A549 (cell line): ENCODE measurements around the gene TMEM9. TPM values are rescaled to one million over a fixed set of nuclear protein-coding genes. Genes with fewer than 3 reads are reported as not detected.

Experiments used
- ATAC-seq, 2 experiments: fragments of 200-7000 bp in 1 of 2; fragments of >200 bp in 1 of 2; cut with Nextera tagmentation in 1 of 2; cut with Tn5 transposase in 1 of 2; 3 replicates each; pipeline versions ENCODE4 v1.8.0 to v1.9.1; 2018 to 2020; ENCODE audit warnings: mild to moderate bottlenecking in 1 of 2, moderate library complexity in 1 of 2
- CTCF ChIA-PET: fragments of 300-600 bp; sonication (Branson Sonifier 250); formaldehyde crosslinking; extraction: SDS; loops from one replicate; lab custom pipeline; 2021; ENCODE audit warnings: antibody characterized with exemption, inconsistent platforms; lab: Yijun Ruan, JAX
- POLR2A ChIA-PET: fragments of 350-600 bp; formaldehyde crosslinking; extraction: SDS; loops from one replicate; lab custom pipeline; 2021; ENCODE audit warnings: antibody characterized with exemption, inconsistent platforms; lab: Yijun Ruan, JAX
- DNase-seq, 2 experiments: peaks; one replicate each; pipeline versions ENCODE4 v3.0.0 to v3.0.0-alpha.2; 2011 to 2016; ENCODE audit warnings: low read depth in 1 of 2, low spot score in 1 of 2
- FAIRE-seq: peaks from 2 replicates; lab custom pipeline; 2011; peaks lifted over from hg19 to GRCh38; lab: Jason Lieb, UNC
- H3K27ac ChIP-seq, 2 experiments: fragments of >200 bp; sonication (Bioruptor Twin); formaldehyde crosslinking; 3 replicates each; pipeline ENCODE4 v1.5.1; 2016 to 2017
- H3K4me1 ChIP-seq: fragments of >200 bp; sonication (Bioruptor Twin); formaldehyde crosslinking; 3 replicates; pipeline ENCODE4 v1.6.1; 2016
- H3K4me2 ChIP-seq: fragments of >200 bp; sonication (Bioruptor Twin); formaldehyde crosslinking; 3 replicates; pipeline ENCODE4 v1.6.1; 2016
- H3K4me3 ChIP-seq: fragments of >200 bp; sonication (Bioruptor Twin); formaldehyde crosslinking; 3 replicates; pipeline ENCODE4 v1.5.1; 2016
- H3K9me3 ChIP-seq: fragments of >200 bp; sonication (Bioruptor Twin); formaldehyde crosslinking; 3 replicates; pipeline ENCODE4 v1.6.1; 2016
- CEBPB ChIP-seq, 2 experiments: fragments of >200 bp in 1 of 2; sonication (Bioruptor Twin) in 1 of 2; formaldehyde crosslinking in 1 of 2; IDR thresholded peaks; 2 replicates each; pipeline ENCODE4 v1.6.1; 2012 to 2016
- CHD4 ChIP-seq: fragments of 200-600 bp; sonication (generic); IDR thresholded peaks from 2 replicates; pipeline ENCODE4 v1.6.1; 2016; ENCODE audit warnings: antibody characterized with exemption, mild to moderate bottlenecking, borderline replicate concordance
- ESRRA ChIP-seq: fragments of 150-350 bp; IDR thresholded peaks from 2 replicates; pipeline ENCODE4 v1.6.1; 2014; ENCODE audit warnings: mild to moderate bottlenecking, low read length, borderline replicate concordance
- FOSB ChIP-seq: fragments of 250-450 bp; sonication (Bioruptor Pico); IDR thresholded peaks from 2 replicates; pipeline ENCODE4 v1.5.0; 2020; ENCODE audit warnings: mild to moderate bottlenecking, moderate library complexity
- FOXS1 ChIP-seq: fragments of 250-450 bp; sonication (Bioruptor Pico); IDR thresholded peaks from 2 replicates; pipeline ENCODE4 v1.5.0; 2020; ENCODE audit warnings: mild to moderate bottlenecking, moderate library complexity
- HDAC2 ChIP-seq: fragments of 200-600 bp; sonication (generic); IDR thresholded peaks from 2 replicates; pipeline ENCODE4 v1.6.1; 2016
- HEYL ChIP-seq: fragments of 250-450 bp; sonication (Bioruptor Pico); IDR thresholded peaks from 2 replicates; pipeline ENCODE4 v1.8.0; 2021; ENCODE audit warnings: mild to moderate bottlenecking, moderate library complexity
- HOXB13 ChIP-seq: fragments of 250-450 bp; sonication (Bioruptor Pico); IDR thresholded peaks from 2 replicates; pipeline ENCODE4 v1.5.0; 2020; ENCODE audit warnings: low read depth, mild to moderate bottlenecking, moderate library complexity
- JUN ChIP-seq, 2 experiments: fragments of >200 bp; sonication (Bioruptor Twin); formaldehyde crosslinking; IDR thresholded peaks; 2 replicates in 1 of 2; 3 replicates in 1 of 2; pipeline ENCODE4 v1.6.1; 2016 to 2017
- KDM1A ChIP-seq: fragments of 200-600 bp; sonication (generic); IDR thresholded peaks from 2 replicates; pipeline ENCODE4 v1.6.1; 2016; ENCODE audit warnings: low read depth, mild to moderate bottlenecking
- MYC ChIP-seq: IDR thresholded peaks from 2 replicates; pipeline ENCODE4 v1.6.1; 2012; ENCODE audit warnings: mild to moderate bottlenecking, inconsistent platforms, low read length, improper control_type of control experiment, borderline replicate concordance
- NFE2L2 ChIP-seq: fragments of 150-350 bp; conservative IDR thresholded peaks from 2 replicates; pipeline ENCODE4 v1.6.1; 2014; ENCODE audit warnings: low read length
- NPAS2 ChIP-seq: fragments of 250-450 bp; sonication (Bioruptor Pico); IDR thresholded peaks from 2 replicates; pipeline ENCODE4 v1.8.0; 2022; ENCODE audit warnings: mild to moderate bottlenecking, moderate library complexity, borderline replicate concordance
- PBX3 ChIP-seq: IDR thresholded peaks from 2 replicates; pipeline ENCODE4 v1.6.1; 2012
- PHF8 ChIP-seq: fragments of 200-600 bp; sonication (generic); IDR thresholded peaks from 2 replicates; pipeline ENCODE4 v1.6.1; 2016; ENCODE audit warnings: low read depth, mild to moderate bottlenecking, antibody characterized with exemption, moderate library complexity, borderline replicate concordance
- POLR2AphosphoS2 ChIP-seq: conservative IDR thresholded peaks from 2 replicates; pipeline ENCODE4 v1.6.1; 2012; ENCODE audit warnings: low read length, improper control_type of control experiment, inconsistent platforms
- RARB ChIP-seq: fragments of 250-450 bp; sonication (Bioruptor Pico); IDR thresholded peaks from 2 replicates; pipeline ENCODE4 v1.8.0; 2021; ENCODE audit warnings: mild to moderate bottlenecking, moderate library complexity
- RCOR1 ChIP-seq: fragments of 150-350 bp; IDR thresholded peaks from 2 replicates; pipeline ENCODE4 v1.6.1; 2014; ENCODE audit warnings: antibody characterized with exemption, low read length, low read depth
- RFX5 ChIP-seq: fragments of 450-650 bp; IDR thresholded peaks from 2 replicates; pipeline ENCODE4 v1.7.1; 2014; ENCODE audit warnings: antibody characterized with exemption, mild to moderate bottlenecking, moderate library complexity
- SMC3 ChIP-seq: fragments of >200 bp; sonication (Bioruptor Twin); formaldehyde crosslinking; IDR thresholded peaks from 3 replicates; pipeline ENCODE4 v1.6.1; 2018; ENCODE audit warnings: inconsistent platforms
- SREBF2 ChIP-seq: fragments of 450-650 bp; IDR thresholded peaks from 2 replicates; pipeline ENCODE4 v1.6.1; 2014; ENCODE audit warnings: mild to moderate bottlenecking, moderate library complexity
- TP53 ChIP-seq: fragments of 250-450 bp; sonication (Bioruptor Pico); IDR thresholded peaks from 2 replicates; pipeline ENCODE4 v1.5.0; 2021; ENCODE audit warnings: mild to moderate bottlenecking, moderate library complexity
- USF2 ChIP-seq: fragments of 450-650 bp; IDR thresholded peaks from 2 replicates; pipeline ENCODE4 v1.6.1; 2014; ENCODE audit warnings: antibody characterized with exemption
- ZC3H11A ChIP-seq: fragments of 450-650 bp; IDR thresholded peaks from 2 replicates; pipeline ENCODE4 v1.6.1; 2014; ENCODE audit warnings: antibody characterized with exemption, mild to moderate bottlenecking
- ZFP36 ChIP-seq: fragments of 450-650 bp; IDR thresholded peaks from 2 replicates; pipeline ENCODE4 v1.6.1; 2014; ENCODE audit warnings: borderline replicate concordance; ENCODE audit not compliant: partially characterized antibody
- ZNF302 ChIP-seq: fragments of 250-450 bp; sonication (Bioruptor Pico); IDR thresholded peaks from 2 replicates; pipeline ENCODE4 v1.9.0; 2021; ENCODE audit warnings: inconsistent platforms, mild to moderate bottlenecking, moderate library complexity
- ZSCAN20 ChIP-seq: fragments of 250-450 bp; sonication (Bioruptor Pico); IDR thresholded peaks from 2 replicates; pipeline ENCODE4 v1.8.0; 2022; ENCODE audit warnings: mild to moderate bottlenecking, moderate library complexity
- WGBS: methylation state at CpG from one replicate; pipeline ENCODE4 v1.1.6; 2017; ENCODE audit errors: missing lambda C conversion rate; 5-methylcytosine and 5-hydroxymethylcytosine counted together
- polyA plus RNA-seq, 4 experiments: library from polyadenylated mRNA; depleted of rRNA in 3 of 4; stranded (reverse); fragments of >200 nt; fragmentation: RNase III in 1 of 4; extraction: RNeasy Plus Mini Kit Qiagen cat#74134 plus additional on column Dnase treatment in 1 of 4; gene quantifications; 2 replicates in 3 of 4; 3 replicates in 1 of 4; pipeline ENCODE4 v1.2.3, GENCODE V29; 2011 to 2017
- TF ChIP-seq, protein P1 (sequence below): fragments of >200 bp; sonication (Bioruptor Twin); formaldehyde crosslinking; IDR thresholded peaks from 3 replicates; pipeline ENCODE4 v1.5.1; 2016

Gene TMEM9
- polyA plus RNA-seq, 2 of the 4 experiments (the other 2 are of a cell fraction): 86.8 to 97.0 TPM

GRCh38 chr1:201105688-201106087, 48.6 kb downstream of the TMEM9 start:
- DNase-seq (no peak), FAIRE-seq (no peak), ATAC-seq (no peak; a peak in 1 of 6 replicates)
- POLR2A ChIA-PET: no interaction called here
- Histone ChIP-seq H3K4me3 (no peak overlapping the region), H3K4me1 (no peaks in the 10 kb centered on the region), H3K4me2 (no peak overlapping the region), H3K27ac (no peak overlapping the region), H3K9me3 (no peaks in the 10 kb centered on the region)
- TF ChIP-seq ZFP36 (no peak), MYC (no peak), ZNF302 (no peak), TP53 (CRISPR knock-in tag) (no peak), ZSCAN20 (no peak), CHD4 (no peak)
- CTCF ChIA-PET: interaction anchor here (0.7 kb wide), 1 partner anchor 9 kb away, joined by 3 read pairs; no protein-coding TSS in a partner anchor
- WGBS: 77% methylated on average over 4 of the region's 5 CpGs

GRCh38 chr1:201104141-201104540, 50.1 kb downstream of the TMEM9 start:
- Histone ChIP-seq H3K4me3 (no peak overlapping the region), H3K9me3 (no peaks in the 10 kb centered on the region), H3K4me2 (no peak overlapping the region), H3K4me1 (no peaks in the 10 kb centered on the region), H3K27ac (no peak overlapping the region)
- ChIA-PET CTCF (interaction anchor here (1.1 to 12.4 kb wide), 3 partner anchors 10 to 18 kb away, joined by 3 to 84 read pairs (median 3); partner anchors contain the start of gene CACNA1S), POLR2A (no interaction called here)
- WGBS: 29% methylated on average over 1 of the region's 1 CpG
- no peak for DNase-seq
- FAIRE-seq: no peak
- TF ChIP-seq HDAC2: no peak
- TF ChIP-seq HOXB13: no peak
- TF ChIP-seq HEYL (CRISPR knock-in tag): no peak
- no peak for TF ChIP-seq RCOR1
- TF ChIP-seq CEBPB (IDR thresholded peaks at IDR 0.05): no peak
- ATAC-seq: no peak

GRCh38 chr1:201103666-201104065, 50.6 kb downstream of the TMEM9 start:
- no peaks in the 10 kb centered on the region for H3K9me3 ChIP-seq
- DNase-seq: no peak
- no peak for ATAC-seq
- ChIA-PET POLR2A (no interaction called here), CTCF (interaction anchor here (1.1 to 12.4 kb wide), 3 partner anchors 11 to 17 kb away, joined by 3 to 84 read pairs (median 3); partner anchors contain the start of gene CACNA1S)
- no peak overlapping the region for H3K27ac ChIP-seq
- TF ChIP-seq RFX5: no peak
- TF ChIP-seq KDM1A: no peak
- TF ChIP-seq FOXS1 (CRISPR knock-in tag): no peak
- no peak for TF ChIP-seq SMC3
- no peak for TF ChIP-seq RARB (CRISPR knock-in tag)
- TF ChIP-seq JUN (IDR thresholded peaks at IDR 0.05): no peak
- TF ChIP-seq CEBPB (IDR thresholded peaks at IDR 0.05): no peak
- TF ChIP-seq ESRRA: no peak
- no peak for TF ChIP-seq SREBF2
- TF ChIP-seq PHF8: no peak
- no peak for TF ChIP-seq POLR2AphosphoS2
- no peak for TF ChIP-seq ZC3H11A
- TF ChIP-seq TP53 (CRISPR knock-in tag): no peak
- TF ChIP-seq, protein P1, sequence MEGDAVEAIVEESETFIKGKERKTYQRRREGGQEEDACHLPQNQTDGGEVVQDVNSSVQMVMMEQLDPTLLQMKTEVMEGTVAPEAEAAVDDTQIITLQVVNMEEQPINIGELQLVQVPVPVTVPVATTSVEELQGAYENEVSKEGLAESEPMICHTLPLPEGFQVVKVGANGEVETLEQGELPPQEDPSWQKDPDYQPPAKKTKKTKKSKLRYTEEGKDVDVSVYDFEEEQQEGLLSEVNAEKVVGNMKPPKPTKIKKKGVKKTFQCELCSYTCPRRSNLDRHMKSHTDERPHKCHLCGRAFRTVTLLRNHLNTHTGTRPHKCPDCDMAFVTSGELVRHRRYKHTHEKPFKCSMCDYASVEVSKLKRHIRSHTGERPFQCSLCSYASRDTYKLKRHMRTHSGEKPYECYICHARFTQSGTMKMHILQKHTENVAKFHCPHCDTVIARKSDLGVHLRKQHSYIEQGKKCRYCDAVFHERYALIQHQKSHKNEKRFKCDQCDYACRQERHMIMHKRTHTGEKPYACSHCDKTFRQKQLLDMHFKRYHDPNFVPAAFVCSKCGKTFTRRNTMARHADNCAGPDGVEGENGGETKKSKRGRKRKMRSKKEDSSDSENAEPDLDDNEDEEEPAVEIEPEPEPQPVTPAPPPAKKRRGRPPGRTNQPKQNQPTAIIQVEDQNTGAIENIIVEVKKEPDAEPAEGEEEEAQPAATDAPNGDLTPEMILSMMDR: no peak
- TF ChIP-seq PBX3: no peak
- no peak for TF ChIP-seq NFE2L2
- no peak for TF ChIP-seq FOSB
- no peak for TF ChIP-seq NPAS2 (CRISPR knock-in tag)
- no peak for TF ChIP-seq USF2
- H3K4me2 ChIP-seq: no peak overlapping the region
- FAIRE-seq: no peak
- no peaks in the 10 kb centered on the region for H3K4me1 ChIP-seq
- H3K4me3 ChIP-seq: no peak overlapping the region
- WGBS: 79% methylated on average over 9 of the region's 9 CpGs
